Adrenal gland (tissue), 5 donors: ENCODE results near the gene AQP11.

Experiments
- CTCF ChIP-seq, 6 experiments: fragments of 450-650 bp in 4 of 6; fragments of 200-600 bp in 2 of 6; sonication (generic) in 1 of 6; IDR thresholded peaks; 1 replicate in 5 of 6; 2 replicates in 1 of 6; pipeline versions ENCODE4 v1.5.1 to v1.8.0; 2016 to 2021; ENCODE audit warnings: antibody characterized with exemption in 6 of 6, mild to moderate bottlenecking in 2 of 6, moderate library complexity in 1 of 6
- POLR2A ChIP-seq, 2 donors: fragments of 450-650 bp; IDR thresholded peaks; one replicate each; pipeline ENCODE4 v1.6.1; 2017; ENCODE audit warnings: antibody characterized with exemption in 2 of 2, mild to moderate bottlenecking in 2 of 2, moderate library complexity in 1 of 2
- donor health status: DM: no; HTN: no; CAD: no.

- TF ChIP-seq CTCF (IDR thresholded peaks at IDR 0.05) (no peak), POLR2A (IDR thresholded peaks at IDR 0.05) (no peak)
Measured at GRCh38 chr11:77593883-77594282, 4.1 kb downstream of the AQP11 start.
